SK-N-SH (cell line): Measurements from ENCODE around the gene NTMT1. TPM values are rescaled to one million over a fixed set of nuclear protein-coding genes. Genes with fewer than 3 reads are reported as not detected.

Source experiments
- CTCF ChIA-PET: fragments of 300-600, 350-600 bp; formaldehyde crosslinking; extraction: SDS; loops from one replicate; lab custom pipeline; 2021; lab: Yijun Ruan, JAX
- POLR2A ChIA-PET: fragments of 350-600 bp; sonication (Branson Sonifier 250); formaldehyde crosslinking; extraction: SDS; loops from one replicate; lab custom pipeline; 2020; ENCODE audit warnings: antibody characterized with exemption, inconsistent platforms; lab: Yijun Ruan, JAX
- DNase-seq: peaks from one replicate; pipeline ENCODE4 v3.0.0; 2012
- H2AFZ ChIP-seq: fragments of 200-600 bp; sonication (generic); 2 replicates; pipeline ENCODE4 v1.8.1; 2016; ENCODE audit warnings: antibody characterized with exemption, mild to moderate bottlenecking, low read depth
- H3F3A ChIP-seq: fragments of 200-600 bp; sonication (generic); replicated peaks from 2 replicates; pipeline ENCODE3; 2016; ENCODE audit warnings: antibody characterized with exemption, mild to moderate bottlenecking; ENCODE audit not compliant: insufficient read depth
- H3K27ac ChIP-seq, 2 experiments: fragments of 200-500 bp in 1 of 2; fragments of 200-600 bp in 1 of 2; sonication (Bioruptor generic) in 1 of 2; sonication (generic), shearing (Covaris generic) in 1 of 2; 2 replicates each; pipeline versions ENCODE4 v1.5.1 to v1.6.1; 2014 to 2016; ENCODE audit warnings: low read depth in 2 of 2, inconsistent platforms in 1 of 2, low read length in 1 of 2, mild to moderate bottlenecking in 1 of 2, mixed read lengths in 1 of 2
- H3K27me3 ChIP-seq: fragments of 200-600 bp; sonication (generic), shearing (Covaris generic); 2 replicates; pipeline ENCODE4 v1.6.1; 2016; ENCODE audit warnings: mixed run types; ENCODE audit not compliant: insufficient read depth
- H3K36me3 ChIP-seq, 2 experiments: fragments of 200-500 bp in 1 of 2; fragments of 200-600 bp in 1 of 2; sonication (Bioruptor generic) in 1 of 2; sonication (generic) in 1 of 2; replicated peaks in 1 of 2; 2 replicates each; pipeline versions ENCODE3 to v1.5.1; 2014 to 2016; ENCODE audit warnings: low read length in 1 of 2, mild to moderate bottlenecking in 1 of 2; ENCODE audit not compliant: insufficient read depth in 2 of 2, control insufficient read depth in 1 of 2
- H3K4me1 ChIP-seq, 2 experiments: fragments of 200-500 bp in 1 of 2; fragments of 200-600 bp in 1 of 2; sonication (Bioruptor generic) in 1 of 2; sonication (generic), shearing (Covaris generic) in 1 of 2; 2 replicates each; pipeline versions ENCODE4 v1.5.1 to v1.6.1; 2014 to 2016; ENCODE audit warnings: low read depth in 1 of 2, low read length in 1 of 2, mixed run types in 1 of 2; ENCODE audit not compliant: insufficient read depth in 2 of 2, control insufficient read depth in 1 of 2
- H3K4me2 ChIP-seq: fragments of 200-600 bp; sonication (generic), shearing (Covaris generic); 2 replicates; pipeline ENCODE4 v1.6.1; 2017; ENCODE audit warnings: mixed run types
- H3K4me3 ChIP-seq, 2 experiments: fragments of 200-500 bp in 1 of 2; fragments of 200-600 bp in 1 of 2; sonication (Bioruptor generic) in 1 of 2; sonication (generic), shearing (Covaris generic) in 1 of 2; 2 replicates each; pipeline versions ENCODE4 v1.5.1 to v1.8.1; 2014 to 2016; ENCODE audit warnings: low read depth in 2 of 2, inconsistent platforms in 1 of 2, low read length in 1 of 2, mild to moderate bottlenecking in 1 of 2, mixed read lengths in 1 of 2, moderate library complexity in 1 of 2
- H3K79me2 ChIP-seq: fragments of 200-600 bp; sonication (generic); 2 replicates; pipeline ENCODE4 v1.8.1; 2017; ENCODE audit warnings: mild to moderate bottlenecking; ENCODE audit not compliant: insufficient read depth
- H3K9ac ChIP-seq: fragments of 200-600 bp; sonication (generic); 2 replicates; pipeline ENCODE4 v1.6.1; 2017; ENCODE audit warnings: mixed run types
- H3K9me2 ChIP-seq: fragments of 200-600 bp; sonication (generic); 2 replicates; pipeline ENCODE4 v1.6.1; 2017; ENCODE audit warnings: mixed run types
- H3K9me3 ChIP-seq: fragments of 200-600 bp; sonication (generic); 2 replicates; pipeline ENCODE4 v1.6.1; 2017; ENCODE audit warnings: mixed run types, mild to moderate bottlenecking, moderate library complexity
- H4K20me1 ChIP-seq: fragments of 200-600 bp; sonication (generic); 2 replicates; pipeline ENCODE4 v1.6.1; 2017; ENCODE audit warnings: mild to moderate bottlenecking, mixed run types; ENCODE audit not compliant: insufficient read depth
- CHD2 ChIP-seq: fragments of 150-350 bp; IDR thresholded peaks from 2 replicates; pipeline ENCODE4 v1.6.1; 2018; ENCODE audit warnings: low read length; ENCODE audit not compliant: partially characterized antibody
- EP300 ChIP-seq, 2 experiments: IDR thresholded peaks; 2 replicates each; pipeline versions ENCODE4 v1.4.0 to v1.6.1; 2012; ENCODE audit warnings: borderline replicate concordance in 1 of 2, low read depth in 1 of 2, low read length in 1 of 2
- EZH2phosphoT487 ChIP-seq: fragments of 200-600 bp; sonication (generic); IDR thresholded peaks from 2 replicates; pipeline ENCODE4 v1.6.1; 2017; ENCODE audit warnings: low read depth, mixed run types, mild to moderate bottlenecking, antibody characterized with exemption, moderate library complexity, borderline replicate concordance
- GATA2 ChIP-seq: sonication (generic); formaldehyde crosslinking; IDR thresholded peaks from 2 replicates; pipeline ENCODE4 v1.5.0; 2020; ENCODE audit warnings: mild to moderate bottlenecking, missing genetic modification reagents
- MXI1 ChIP-seq: IDR thresholded peaks from 2 replicates; pipeline ENCODE4 v1.6.1; 2012; ENCODE audit warnings: mild to moderate bottlenecking, low read depth, low read length, improper control_type of control experiment
- RAD21 ChIP-seq: IDR thresholded peaks from 2 replicates; pipeline ENCODE4 v1.6.1; 2012; ENCODE audit warnings: mild to moderate bottlenecking, low read length
- RCOR1 ChIP-seq: fragments of 150-350 bp; IDR thresholded peaks from 2 replicates; pipeline ENCODE4 v1.6.1; 2017; ENCODE audit warnings: antibody characterized with exemption, low read length
- REST ChIP-seq: IDR thresholded peaks from 2 replicates; pipeline ENCODE4 v1.6.1; 2012; ENCODE audit warnings: mild to moderate bottlenecking, low read depth, low read length, moderate library complexity
- RFX5 ChIP-seq: IDR thresholded peaks from 2 replicates; pipeline ENCODE4 v1.6.1; 2012; ENCODE audit warnings: mild to moderate bottlenecking, improper control_type of control experiment, low read length
- RXRA ChIP-seq: IDR thresholded peaks from 2 replicates; pipeline ENCODE4 v1.4.0; 2012; ENCODE audit warnings: low read depth, mild to moderate bottlenecking, borderline replicate concordance
- SIN3A ChIP-seq: IDR thresholded peaks from 2 replicates; pipeline ENCODE4 v1.6.1; 2012; ENCODE audit warnings: low read depth, mild to moderate bottlenecking, low read length, moderate library complexity, borderline replicate concordance
- SMC3 ChIP-seq: IDR thresholded peaks from 2 replicates; pipeline ENCODE4 v1.6.1; 2012; ENCODE audit warnings: low read depth, low read length, improper control_type of control experiment
- YY1 ChIP-seq: IDR thresholded peaks from 2 replicates; pipeline ENCODE4 v1.4.0; 2012; ENCODE audit warnings: low read depth, mild to moderate bottlenecking
- WGBS: methylation state at CpG from one replicate; pipeline ENCODE4 v1.1.6; 2017; ENCODE audit warnings: low lambda C conversion rate; 5-methylcytosine and 5-hydroxymethylcytosine counted together
- polyA plus RNA-seq, 3 experiments: library from polyadenylated mRNA; depleted of rRNA; stranded (reverse); fragments of >200 nt; gene quantifications; 2 replicates each; pipeline ENCODE4 v1.2.3, GENCODE V29; 2012
- TF ChIP-seq, protein P1 (sequence below): IDR thresholded peaks from 2 replicates; pipeline ENCODE4 v1.4.0; 2012; ENCODE audit warnings: low read depth, borderline replicate concordance
- TF ChIP-seq, protein P2 (sequence below): IDR thresholded peaks from 2 replicates; pipeline ENCODE4 v1.4.0; 2012; ENCODE audit warnings: low read depth
- TF ChIP-seq, protein P3 (sequence below): fragments of 150-350 bp; IDR thresholded peaks from 2 replicates; pipeline ENCODE4 v1.6.1; 2016; ENCODE audit warnings: mild to moderate bottlenecking, low read depth, low read length

NTMT1 gene
- polyA plus RNA-seq, 1 of the 3 experiments (the other 2 are of a cell fraction): 78.3 TPM

DNA sequence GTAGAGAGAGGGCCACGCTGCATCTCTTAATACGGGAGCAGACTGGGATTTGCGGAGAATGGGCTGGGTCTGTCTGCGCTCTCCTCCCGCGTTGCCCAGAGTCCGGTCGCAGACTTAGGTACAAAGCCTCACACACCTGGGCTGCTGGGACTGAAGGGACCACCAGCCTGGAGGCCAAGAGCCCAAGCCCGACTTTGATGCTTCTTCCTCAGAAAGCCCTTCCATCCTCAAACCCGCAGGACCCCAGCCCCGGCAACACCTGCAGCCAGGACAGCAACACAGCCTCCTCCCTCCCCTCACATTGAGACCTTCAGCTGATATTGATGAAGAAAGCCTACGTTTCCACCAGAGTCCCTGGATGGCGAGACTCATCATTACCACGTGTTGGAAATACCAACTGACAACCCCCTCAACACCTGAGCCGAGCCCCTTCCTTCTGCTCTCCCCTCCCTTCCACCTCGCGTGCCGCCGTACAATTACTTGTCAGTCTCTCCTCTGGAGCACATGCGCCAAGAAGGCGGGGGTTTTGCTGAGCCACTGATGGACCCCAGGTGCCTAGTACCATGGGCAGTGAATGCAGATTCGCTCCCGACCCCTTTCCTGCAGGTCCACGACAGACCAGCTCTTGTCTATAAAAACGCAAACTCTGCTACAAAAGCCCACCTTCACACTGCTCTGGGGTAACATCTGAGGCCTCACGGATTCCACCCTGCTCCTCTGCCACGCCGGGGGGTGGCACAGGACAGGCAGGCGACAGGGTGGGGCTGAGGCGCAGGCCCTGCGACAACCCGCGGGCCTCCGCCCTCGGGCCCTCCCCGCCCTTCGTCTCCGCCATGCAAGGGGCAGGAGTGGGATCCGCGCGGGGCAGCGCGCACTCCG lies 15.1 kb downstream of the NTMT1 start:
- peaks cover 19% of the 10 kb centered on the region for H3F3A ChIP-seq
- H3K4me1 ChIP-seq: peaks cover 18 to 31% of the 10 kb centered on the region in 2 experiments
- H3K27me3 ChIP-seq: no peaks in the 10 kb centered on the region
- no peaks in the 10 kb centered on the region for H3K9me3 ChIP-seq
- H3K4me2 ChIP-seq: peak overlapping the region; percentile 98
- peak overlapping the region; percentile 85 for H3K9ac ChIP-seq
- H3K27ac ChIP-seq: peak overlapping the region; percentile 60 to 92
- 2% methylated on average over 24 of the region's 44 CpGs for WGBS
- peaks cover 26% of the 10 kb centered on the region for H4K20me1 ChIP-seq
- ChIA-PET POLR2A (interaction anchor here (0.6 to 2.4 kb wide), 6 partner anchors 11 to 149 kb away, joined by 3 to 15 read pairs (median 5); partner anchors contain the start of gene NTMT1), CTCF (interaction anchor here (0.5 to 7.9 kb wide), 25 partner anchors 9 to 520 kb away, joined by 3 to 81 read pairs (median 4); partner anchors contain the start of genes C9orf50 and NTMT1)
- H3K4me3 ChIP-seq: peak overlapping the region; percentile 99 to 100
- H3K36me3 ChIP-seq: peaks cover 7 to 30% of the 10 kb centered on the region in 2 experiments
- H2AFZ ChIP-seq: no peak overlapping the region
- TF ChIP-seq MXI1 (0 out of 2 replicates have a peak, but pooled peaks have one; percentile 46), SMC3 (no peak)
- TF ChIP-seq, all 33 proteins: peak for 1
- DNase-seq: no peak
- peaks cover 39% of the 10 kb centered on the region for H3K79me2 ChIP-seq
- no peaks in the 10 kb centered on the region for H3K9me2 ChIP-seq

DNA sequence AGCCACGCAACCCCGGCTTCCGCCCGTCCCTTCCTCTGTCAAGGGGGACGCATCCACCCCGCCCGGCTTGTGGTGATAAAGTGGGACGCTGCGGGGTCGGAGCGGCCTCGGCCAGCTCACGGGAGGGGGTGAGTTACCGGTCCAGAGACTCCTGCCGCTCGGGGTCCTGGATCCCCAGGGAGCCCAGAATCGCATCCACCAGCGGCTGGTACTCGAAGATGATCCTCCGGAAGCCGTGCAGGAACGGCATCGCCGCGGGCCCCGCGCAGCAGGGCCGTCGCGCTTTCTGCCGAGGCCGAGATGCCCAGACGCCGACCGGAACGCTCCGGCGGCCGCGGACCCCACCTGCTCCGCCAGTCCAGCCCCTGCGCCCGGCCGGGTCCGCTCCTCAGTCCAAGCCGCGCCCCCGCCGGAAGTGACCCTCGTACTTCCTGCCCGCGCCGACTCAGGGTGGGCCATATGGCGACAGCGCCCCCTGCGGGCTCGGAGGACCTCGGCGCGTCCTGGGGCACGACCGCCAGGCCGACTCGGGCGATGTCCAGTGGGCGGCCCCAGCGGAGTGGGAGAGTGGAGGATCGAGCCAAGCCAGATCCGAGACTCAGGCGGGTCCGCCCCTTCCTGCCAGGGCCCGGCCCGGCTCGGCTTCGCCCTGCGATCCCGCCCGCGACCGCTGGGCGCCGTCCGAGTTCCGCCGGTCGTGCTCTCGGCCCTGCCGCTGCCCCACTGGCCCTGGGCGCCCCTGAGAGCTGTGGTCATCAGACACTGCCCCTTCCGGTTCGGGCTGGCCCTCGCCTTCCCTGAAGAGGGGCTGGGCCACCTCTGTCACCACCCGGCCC lies 16.0 kb downstream of the NTMT1 start, which contains the start of gene ASB6:
Gene ASB6, minus strand, starts transcription at position 402 of the 836 bp plus-strand sequence. Its CDS starts 152 bp downstream, at position 250.
- peaks cover 7 to 26% of the 10 kb centered on the region in 2 experiments for H3K36me3 ChIP-seq
- H3K27me3 ChIP-seq: no peaks in the 10 kb centered on the region
- H2AFZ ChIP-seq: peak within 1 kb of the TSS; percentile 95
- H4K20me1 ChIP-seq: peaks cover 26% of the 10 kb centered on the region
- H3K9ac ChIP-seq: peak within 1 kb of the TSS; percentile 85
- H3K9me3 ChIP-seq: no peaks in the 10 kb centered on the region
- peak within 1 kb of the TSS; percentile 98 for H3K4me2 ChIP-seq
- peak within 1 kb of the TSS; percentile 99 to 100 for H3K4me3 ChIP-seq
- peaks cover 18% of the 10 kb centered on the region for H3F3A ChIP-seq
- H3K27ac ChIP-seq: peak within 1 kb of the TSS; percentile 64 to 92
- POLR2A ChIA-PET: interaction anchor here (0.6 to 1.5 kb wide), 3 partner anchors 18 to 147 kb away, joined by 3 to 6 read pairs (median 4); no protein-coding TSS in a partner anchor
- peak; percentile 99 for DNase-seq
- no peaks in the 10 kb centered on the region for H3K9me2 ChIP-seq
- 1% methylated on average over 27 of the region's 93 CpGs for WGBS
- H3K4me1 ChIP-seq: peaks cover 18 to 31% of the 10 kb centered on the region in 2 experiments
- CTCF ChIA-PET: interaction anchor here (0.5 to 7.9 kb wide), 50 partner anchors 8 to 661 kb away, joined by 3 to 81 read pairs (median 4); partner anchors contain the start of genes C9orf50, NTMT1 and PTGES
- peaks cover 39% of the 10 kb centered on the region for H3K79me2 ChIP-seq
- TF ChIP-seq SIN3A: 0 out of 2 replicates have a peak, but pooled peaks have one; percentile 43
- TF ChIP-seq, protein P1, sequence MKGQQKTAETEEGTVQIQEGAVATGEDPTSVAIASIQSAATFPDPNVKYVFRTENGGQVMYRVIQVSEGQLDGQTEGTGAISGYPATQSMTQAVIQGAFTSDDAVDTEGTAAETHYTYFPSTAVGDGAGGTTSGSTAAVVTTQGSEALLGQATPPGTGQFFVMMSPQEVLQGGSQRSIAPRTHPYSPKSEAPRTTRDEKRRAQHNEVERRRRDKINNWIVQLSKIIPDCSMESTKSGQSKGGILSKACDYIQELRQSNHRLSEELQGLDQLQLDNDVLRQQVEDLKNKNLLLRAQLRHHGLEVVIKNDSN: no peak
- TF ChIP-seq YY1: 0 out of 2 replicates have a peak, but pooled peaks have one; percentile 54
- no peak; a peak in 1 of 4 replicates for TF ChIP-seq EP300 (IDR thresholded peaks at IDR 0.05; ENCODE audit: borderline replicate concordance in 1 of 2, low read depth in 1 of 2, low read length in 1 of 2)
- no peak for TF ChIP-seq GATA2 (CRISPR knock-in tag)
- TF ChIP-seq EZH2phosphoT487: no peak
- TF ChIP-seq CHD2: peak; percentile 73
- TF ChIP-seq, protein P2, sequence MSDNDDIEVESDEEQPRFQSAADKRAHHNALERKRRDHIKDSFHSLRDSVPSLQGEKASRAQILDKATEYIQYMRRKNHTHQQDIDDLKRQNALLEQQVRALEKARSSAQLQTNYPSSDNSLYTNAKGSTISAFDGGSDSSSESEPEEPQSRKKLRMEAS: peak; percentile 76
- TF ChIP-seq, protein P3, sequence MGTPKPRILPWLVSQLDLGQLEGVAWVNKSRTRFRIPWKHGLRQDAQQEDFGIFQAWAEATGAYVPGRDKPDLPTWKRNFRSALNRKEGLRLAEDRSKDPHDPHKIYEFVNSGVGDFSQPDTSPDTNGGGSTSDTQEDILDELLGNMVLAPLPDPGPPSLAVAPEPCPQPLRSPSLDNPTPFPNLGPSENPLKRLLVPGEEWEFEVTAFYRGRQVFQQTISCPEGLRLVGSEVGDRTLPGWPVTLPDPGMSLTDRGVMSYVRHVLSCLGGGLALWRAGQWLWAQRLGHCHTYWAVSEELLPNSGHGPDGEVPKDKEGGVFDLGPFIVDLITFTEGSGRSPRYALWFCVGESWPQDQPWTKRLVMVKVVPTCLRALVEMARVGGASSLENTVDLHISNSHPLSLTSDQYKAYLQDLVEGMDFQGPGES: no peak
- TF ChIP-seq RFX5: no peak
- TF ChIP-seq RXRA: no peak
- peak; percentile 94 for TF ChIP-seq RAD21
- TF ChIP-seq RCOR1: no peak
- TF ChIP-seq MXI1: peak; percentile 67; the same call in 1 of the 2 replicates
- TF ChIP-seq REST: peak; percentile 3; the same call in 1 of the 2 replicates
